Spleen (tissue), 11 donors: ENCODE results near the gene KPNA3. TPM values are rescaled to one million over a fixed set of nuclear protein-coding genes. Genes with fewer than 3 reads are reported as not detected.

Experiments
- DNase-seq: peaks from one replicate; pipeline ENCODE4 v3.0.0-alpha.2; 2020
- H3K27ac ChIP-seq, 8 donors: fragments of 200-600 bp; sonication (generic) in 7 of 8; 1 replicate in 4 of 8; 2 replicates in 4 of 8; pipeline versions ENCODE4 v1.5.0 to v1.8.0; 2016 to 2021; ENCODE audit warnings: inconsistent platforms in 4 of 8, mild to moderate bottlenecking in 4 of 8, moderate library complexity in 1 of 8
- H3K27me3 ChIP-seq, 7 donors: fragments of 200-600 bp; sonication (generic) in 6 of 7; replicated peaks in 1 of 7; 1 replicate in 4 of 7; 2 replicates in 3 of 7; pipeline versions ENCODE4 v1.5.0 to v1.8.0; 2016 to 2021; ENCODE audit warnings: inconsistent platforms in 3 of 7, mild to moderate bottlenecking in 1 of 7
- H3K36me3 ChIP-seq, 6 donors: fragments of 200-600 bp; sonication (generic) in 5 of 6; 1 replicate in 4 of 6; 2 replicates in 2 of 6; pipeline versions ENCODE4 v1.5.0 to v1.8.0; 2016 to 2021; ENCODE audit warnings: inconsistent platforms in 2 of 6
- H3K4me1 ChIP-seq, 6 donors: fragments of 200-600 bp; sonication (generic) in 5 of 6; 1 replicate in 3 of 6; 2 replicates in 3 of 6; pipeline versions ENCODE4 v1.5.0 to v1.8.0; 2016 to 2021; ENCODE audit warnings: inconsistent platforms in 3 of 6
- H3K4me3 ChIP-seq, 8 donors: fragments of 200-600 bp; sonication (generic) in 7 of 8; 1 replicate in 4 of 8; 2 replicates in 4 of 8; pipeline versions ENCODE4 v1.5.0 to v1.8.0; 2016 to 2021; ENCODE audit warnings: inconsistent platforms in 4 of 8, mild to moderate bottlenecking in 4 of 8, moderate library complexity in 2 of 8
- H3K9me3 ChIP-seq, 8 donors: fragments of 200-600 bp; sonication (generic) in 7 of 8; 1 replicate in 4 of 8; 2 replicates in 4 of 8; pipeline versions ENCODE4 v1.5.0 to v1.8.0; 2016 to 2021; ENCODE audit warnings: inconsistent platforms in 4 of 8
- CTCF ChIP-seq, 11 experiments: fragments of 200-600 bp in 7 of 11; fragments of 450-650 bp in 4 of 11; sonication (generic) in 4 of 11; IDR thresholded peaks in 8 of 11; conservative IDR thresholded peaks in 3 of 11; 1 replicate in 7 of 11; 2 replicates in 4 of 11; pipeline versions ENCODE4 v1.4.0 to v1.8.0; 2016 to 2021; ENCODE audit warnings: antibody characterized with exemption in 11 of 11, inconsistent platforms in 4 of 11, mild to moderate bottlenecking in 1 of 11
- POLR2A ChIP-seq, 3 donors: fragments of 450-650 bp; IDR thresholded peaks; one replicate each; pipeline ENCODE4 v1.5.1; 2017; ENCODE audit warnings: antibody characterized with exemption in 3 of 3, mild to moderate bottlenecking in 1 of 3
- POLR2AphosphoS5 ChIP-seq, 3 donors: sonication (generic); formaldehyde crosslinking; IDR thresholded peaks; one replicate each; pipeline ENCODE4 v1.5.1; 2017; ENCODE audit warnings: antibody characterized with exemption in 3 of 3
- WGBS, 5 donors: extraction: QIAGEN DNeasy Blood & Tissue Kit in 3 of 5; methylation state at CpG; one replicate each; pipeline versions ENCODE4 v1.1.5 to v1.1.7; 2013 to 2018; 5-methylcytosine and 5-hydroxymethylcytosine counted together
- intact Hi-C: fragments of 100-400 bp; cut with DNase I; formaldehyde crosslinking; loops from one replicate; pipeline ENCODE4 v1.15.0; 2023; ENCODE audit warnings: low total_unique reads
- polyA plus RNA-seq, 3 donors: library from polyadenylated mRNA; stranded (reverse); fragments of 200-250 nt; gene quantifications; one replicate each; pipeline ENCODE4 v1.2.1, GENCODE V29; 2013
- total RNA-seq, 7 donors: library from RNA; depleted of rRNA in 3 of 7; stranded (reverse); fragments of >200 nt in 3 of 7; fragmentation: NEBNext Ultra II Directional in 4 of 7; extraction: Animal tissue kit (Norgen Biotek cat#: 25700) in 4 of 7; gene quantifications; one replicate each; pipeline versions ENCODE4 v1.1.0 to v1.2.1, GENCODE V29; 2016 to 2021
- donor health status: healthy with polysubstance abuse.
- donor health status: DM: no; HTN: no; CAD: no; lungs with moderate emphysema.
- donor health status: DM: no; HTN: no; CAD: no.
- donor health status: Bipolar disorder and iron deficiency.
- donor health status: healthy.
- donor health status: DM: no; HTN: no; CAD: no.
- donor health status: DM: yes; HTN: yes; CAD: no.

Gene KPNA3
- total and polyA plus RNA-seq, 10 donors: 9.6 to 26.3 (median 20.6) TPM

DNA sequence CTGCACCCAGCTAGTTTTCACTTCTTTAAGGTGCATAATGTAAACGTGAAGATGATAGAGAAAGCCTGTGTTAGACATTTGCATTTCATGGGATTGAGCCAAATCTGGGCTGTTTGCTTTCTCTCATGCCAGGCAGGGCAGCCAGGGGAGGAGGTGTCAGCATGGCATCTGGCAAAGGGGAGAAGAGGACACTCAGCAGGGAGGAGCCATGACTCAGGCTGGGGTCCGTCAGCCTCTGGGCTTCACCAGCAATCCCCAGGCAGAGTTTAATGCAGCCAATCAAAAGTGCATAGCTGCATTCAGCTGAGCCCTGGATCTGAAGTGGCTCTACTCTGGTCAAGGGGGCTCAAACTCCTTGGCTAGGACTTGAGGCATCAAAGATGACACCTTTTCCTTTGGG, 124.7 kb downstream of the KPNA3 start:
- H3K27ac ChIP-seq: no peak overlapping the region
- H3K4me1 ChIP-seq: peaks cover 0 to 15% (median 0%) of the 10 kb centered on the region in 6 donors
- H3K36me3 ChIP-seq: peaks cover 0 to 35% (median 16%) of the 10 kb centered on the region in 6 donors
- no peaks in the 10 kb centered on the region for H3K9me3 ChIP-seq
- no peaks in the 10 kb centered on the region for H3K27me3 ChIP-seq
- no peak for DNase-seq
- 77 to 95% (median 87%) methylated on average over 2 of the region's 2 CpGs for WGBS, 5 donors
- TF ChIP-seq POLR2A (IDR thresholded peaks at IDR 0.05) (no peak), POLR2AphosphoS5 (IDR thresholded peaks at IDR 0.05) (no peak), CTCF (IDR thresholded peaks at IDR 0.05 in 8 of 11, conservative IDR thresholded peaks at IDR 0.05 in 3 of 11) (no peak)
- intact Hi-C loops: loop anchor here (5.0 kb wide), 1 partner anchor 180 kb away; no protein-coding TSS in a partner anchor
- no peak overlapping the region for H3K4me3 ChIP-seq

GRCh38 chr13:49664606-49665005, 127.9 kb downstream of the KPNA3 start:
- Histone ChIP-seq H3K27me3 (no peaks in the 10 kb centered on the region), H3K9me3 (no peaks in the 10 kb centered on the region), H3K4me1 (peaks cover 0 to 1% (median 0%) of the 10 kb centered on the region in 6 donors), H3K36me3 (peaks cover 0 to 65% (median 16%) of the 10 kb centered on the region in 6 donors), H3K27ac (no peak overlapping the region), H3K4me3 (no peak overlapping the region)
- 86 to 91% (median 89%) methylated on average over 4 of the region's 4 CpGs for WGBS, 5 donors
- TF ChIP-seq CTCF (IDR thresholded peaks at IDR 0.05 in 8 of 11, conservative IDR thresholded peaks at IDR 0.05 in 3 of 11) (no peak), POLR2AphosphoS5 (IDR thresholded peaks at IDR 0.05) (no peak), POLR2A (IDR thresholded peaks at IDR 0.05) (no peak)
- intact Hi-C loops: loop anchor here (5.0 kb wide), 1 partner anchor 183 kb away; no protein-coding TSS in a partner anchor
- no peak for DNase-seq

DNA sequence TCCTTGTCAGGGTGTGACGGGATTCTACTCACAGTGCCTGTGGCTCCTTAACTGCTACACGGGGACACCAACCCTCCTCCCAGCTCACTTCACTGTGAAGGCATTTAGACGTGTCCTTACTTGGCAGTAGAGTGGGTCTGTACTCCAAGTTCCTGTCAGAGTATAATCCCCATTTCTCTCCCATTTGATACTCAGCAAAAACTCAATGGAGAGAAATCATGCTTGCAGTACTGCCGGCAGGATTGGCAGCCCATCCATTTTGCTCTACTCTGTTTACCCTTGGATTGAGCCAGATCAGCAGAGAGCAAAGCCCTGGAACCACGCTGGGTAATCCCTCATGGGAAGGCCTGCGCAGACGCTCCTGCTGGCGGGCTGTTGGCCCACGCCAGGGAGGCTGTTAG, 135.2 kb downstream of the KPNA3 start:
- intact Hi-C loops: no loop called here
- no peak for DNase-seq
- 92 to 95% (median 93%) methylated on average over 9 of the region's 9 CpGs for WGBS, 5 donors

DNA sequence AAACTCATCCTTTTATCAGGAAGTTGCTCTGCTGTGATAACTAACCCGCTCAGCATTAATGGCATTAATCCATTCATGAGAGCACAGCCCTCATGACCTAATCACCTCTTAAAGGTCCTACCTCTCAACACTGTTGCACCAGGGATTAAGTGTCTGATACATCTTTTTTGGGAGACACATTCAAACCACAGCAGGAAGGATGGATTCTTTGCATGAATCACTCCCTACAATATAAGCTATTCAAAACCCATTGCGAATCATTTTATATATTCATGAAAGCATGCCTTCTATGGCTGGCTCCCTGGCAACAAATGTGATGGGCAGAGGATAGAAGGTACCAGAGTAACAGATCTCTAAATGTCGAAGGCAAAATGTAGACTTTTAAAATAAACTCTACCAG, 136.6 kb downstream of the KPNA3 start:
- no peaks in the 10 kb centered on the region for H3K9me3 ChIP-seq
- peaks cover 0 to 9% (median 0%) of the 10 kb centered on the region in 6 donors for H3K4me1 ChIP-seq
- no peak for DNase-seq
- no peaks in the 10 kb centered on the region for H3K27me3 ChIP-seq
- 90 to 96% (median 95%) methylated on average over 3 of the region's 3 CpGs for WGBS, 5 donors
- H3K36me3 ChIP-seq: peaks cover 0 to 18% (median under 1%) of the 10 kb centered on the region in 6 donors
- no peak for TF ChIP-seq POLR2AphosphoS5 (IDR thresholded peaks at IDR 0.05)
- no peak for TF ChIP-seq CTCF (IDR thresholded peaks at IDR 0.05 in 8 of 11, conservative IDR thresholded peaks at IDR 0.05 in 3 of 11)
- TF ChIP-seq POLR2A (IDR thresholded peaks at IDR 0.05): no peak
- H3K4me3 ChIP-seq: no peak overlapping the region
- no peak overlapping the region for H3K27ac ChIP-seq
- intact Hi-C loops: no loop called here

More for the DNA sequence above, 135.2 kb downstream of the KPNA3 start:
- Histone ChIP-seq H3K36me3 (peaks cover 0 to 31% (median 2%) of the 10 kb centered on the region in 6 donors), H3K9me3 (no peaks in the 10 kb centered on the region), H3K27ac (no peak overlapping the region), H3K4me1 (peaks cover 0 to 6% (median 0%) of the 10 kb centered on the region in 6 donors), H3K4me3 (no peak overlapping the region), H3K27me3 (no peaks in the 10 kb centered on the region)
- TF ChIP-seq POLR2A (IDR thresholded peaks at IDR 0.05) (no peak), CTCF (IDR thresholded peaks at IDR 0.05 in 8 of 11, conservative IDR thresholded peaks at IDR 0.05 in 3 of 11) (no peak)
